WTC11 (cell line): ENCODE measurements around the gene CNOT1. TPM values are rescaled to one million over a fixed set of nuclear protein-coding genes. Genes with fewer than 3 reads are reported as not detected.

Experiments
- ATAC-seq: fragments of 200-7000 bp; cut with Tn5 transposase; 2 replicates; pipeline ENCODE4 v1.10.0; 2021; ENCODE audit warnings: mild to moderate bottlenecking, moderate library complexity
- CTCF ChIA-PET: fragments of 300-600 bp; sonication (Branson Sonifier 250); formaldehyde crosslinking; loops from one replicate; lab custom pipeline; 2021; ENCODE audit warnings: antibody characterized with exemption; lab: Charles Lee
- POLR2A ChIA-PET: fragments of 350-600 bp; sonication (Branson Sonifier 250); formaldehyde crosslinking; loops from one replicate; lab custom pipeline; 2021; ENCODE audit warnings: antibody characterized with exemption; lab: Charles Lee
- DNase-seq: peaks from one replicate; pipeline ENCODE4 v3.0.0; 2021; ENCODE audit warnings: low spot score
- H3K27ac Mint-ChIP-seq: 2 replicates; pipeline ENCODE4 v1.8.0; 2021; ENCODE audit warnings: mixed read lengths
- H3K27me3 Mint-ChIP-seq: 2 replicates; pipeline ENCODE4 v1.8.0; 2021; ENCODE audit warnings: low read depth, mild to moderate bottlenecking, moderate library complexity, mixed read lengths
- H3K36me3 Mint-ChIP-seq: 2 replicates; pipeline ENCODE4 v1.8.0; 2021; ENCODE audit warnings: mixed read lengths
- H3K4me1 Mint-ChIP-seq: 2 replicates; pipeline ENCODE4 v1.8.0; 2022; ENCODE audit warnings: mixed read lengths
- H3K4me3 Mint-ChIP-seq: 2 replicates; pipeline ENCODE4 v1.8.0; 2021; ENCODE audit warnings: mild to moderate bottlenecking, moderate library complexity, mixed read lengths
- H3K9me3 Mint-ChIP-seq: 2 replicates; pipeline ENCODE4 v1.8.0; 2021; ENCODE audit warnings: mixed read lengths
- JUN ChIP-seq: sonication (generic); formaldehyde crosslinking; IDR thresholded peaks from 2 replicates; pipeline ENCODE4 v1.8.0; 2023; ENCODE audit warnings: mild to moderate bottlenecking, missing genetic modification reagents
- KAT7 ChIP-seq: sonication (generic); formaldehyde crosslinking; IDR thresholded peaks from 2 replicates; pipeline ENCODE4 v1.8.1; 2023; ENCODE audit warnings: missing genetic modification reagents, mild to moderate bottlenecking, borderline replicate concordance
- MXD4 ChIP-seq: fragments of 250-450 bp; sonication (Bioruptor Pico); IDR thresholded peaks from 2 replicates; pipeline ENCODE4 v1.8.0; 2021; ENCODE audit warnings: mild to moderate bottlenecking, moderate library complexity, borderline replicate concordance
- NFATC4 ChIP-seq: fragments of 250-450 bp; sonication (Bioruptor Pico); IDR thresholded peaks from 2 replicates; pipeline ENCODE4 v1.9.0; 2021; ENCODE audit warnings: mild to moderate bottlenecking
- RORB ChIP-seq: fragments of 250-450 bp; sonication (Bioruptor Pico); IDR thresholded peaks from 2 replicates; pipeline ENCODE4 v1.9.0; 2021; ENCODE audit warnings: mild to moderate bottlenecking
- SMAD3 ChIP-seq: sonication (generic); formaldehyde crosslinking; IDR thresholded peaks from 2 replicates; pipeline ENCODE4 v1.8.0; 2022; ENCODE audit warnings: missing genetic modification reagents, mild to moderate bottlenecking, borderline replicate concordance
- TCF7 ChIP-seq: sonication (generic); formaldehyde crosslinking; IDR thresholded peaks from 2 replicates; pipeline ENCODE4 v1.8.0; 2022; ENCODE audit warnings: mild to moderate bottlenecking, low read depth, missing genetic modification reagents, moderate library complexity
- ZNF317 ChIP-seq: sonication (generic); formaldehyde crosslinking; IDR thresholded peaks from 2 replicates; pipeline ENCODE4 v1.8.1; 2023; ENCODE audit warnings: low read depth, mild to moderate bottlenecking, moderate library complexity, missing genetic modification reagents, borderline replicate concordance
- total RNA-seq: library from RNA; stranded (reverse); gene quantifications from 3 replicates; pipeline ENCODE4 v1.2.3, GENCODE V29; 2021
- TF ChIP-seq, protein P1 (sequence below): sonication (generic); formaldehyde crosslinking; IDR thresholded peaks from 2 replicates; pipeline ENCODE4 v1.8.0; 2022; ENCODE audit warnings: mild to moderate bottlenecking, missing genetic modification reagents
- TF ChIP-seq, protein P2 (sequence below): sonication (generic); formaldehyde crosslinking; IDR thresholded peaks from 2 replicates; pipeline ENCODE4 v1.8.1; 2023; ENCODE audit warnings: mild to moderate bottlenecking, missing genetic modification reagents
- TF ChIP-seq, protein P3 (sequence below): sonication (generic); formaldehyde crosslinking; IDR thresholded peaks from 2 replicates; pipeline ENCODE4 v1.8.1; 2022; ENCODE audit warnings: mild to moderate bottlenecking, moderate library complexity, missing genetic modification reagents
- TF ChIP-seq, protein P4 (sequence below): sonication (generic); formaldehyde crosslinking; IDR thresholded peaks from 2 replicates; pipeline ENCODE4 v1.8.1; 2023; ENCODE audit warnings: mild to moderate bottlenecking, missing genetic modification reagents, moderate library complexity
- TF ChIP-seq, protein P5 (sequence below): sonication (generic); formaldehyde crosslinking; IDR thresholded peaks from 2 replicates; pipeline ENCODE4 v1.8.1; 2022; ENCODE audit warnings: low read depth, mild to moderate bottlenecking, moderate library complexity, missing genetic modification reagents, borderline replicate concordance

Gene CNOT1
- total RNA-seq, 1 experiment from 2014 or later, result 314 TPM

DNA sequence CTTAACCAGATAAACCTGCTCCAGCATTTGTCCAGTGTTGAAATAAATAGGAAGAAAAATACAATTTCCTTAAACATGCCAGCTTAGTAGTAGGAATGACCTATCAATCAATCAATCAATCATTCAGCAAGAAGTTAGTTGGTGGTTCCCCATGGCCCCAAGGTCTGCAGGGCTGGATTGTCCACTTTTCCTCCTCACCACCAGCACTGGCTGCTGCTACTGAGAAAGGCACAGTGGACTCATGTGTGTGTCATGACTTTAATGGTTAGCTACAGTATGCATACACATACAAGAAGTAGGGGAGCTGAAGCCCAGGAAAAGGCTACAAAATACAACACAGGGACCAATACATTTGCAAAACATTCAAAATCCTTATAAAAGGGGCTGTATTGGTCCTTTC, 109.9 kb downstream of the CNOT1 start:
- DNase-seq (no peak), ATAC-seq (no peak)
- ChIA-PET POLR2A (no interaction called here), CTCF (interaction anchor here (0.8 to 1.7 kb wide), 2 partner anchors 8 to 236 kb away, joined by 3 to 7 read pairs; no protein-coding TSS in a partner anchor)
- Mint-ChIP-seq H3K36me3 (peaks cover 71% of the 10 kb centered on the region), H3K4me3 (no peak overlapping the region), H3K4me1 (peaks cover 16% of the 10 kb centered on the region), H3K27me3 (no peaks in the 10 kb centered on the region), H3K27ac (no peak overlapping the region), H3K9me3 (no peaks in the 10 kb centered on the region)
- TF ChIP-seq, protein P1, sequence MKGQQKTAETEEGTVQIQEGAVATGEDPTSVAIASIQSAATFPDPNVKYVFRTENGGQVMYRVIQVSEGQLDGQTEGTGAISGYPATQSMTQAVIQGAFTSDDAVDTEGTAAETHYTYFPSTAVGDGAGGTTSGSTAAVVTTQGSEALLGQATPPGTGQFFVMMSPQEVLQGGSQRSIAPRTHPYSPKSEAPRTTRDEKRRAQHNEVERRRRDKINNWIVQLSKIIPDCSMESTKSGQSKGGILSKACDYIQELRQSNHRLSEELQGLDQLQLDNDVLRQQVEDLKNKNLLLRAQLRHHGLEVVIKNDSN, result no peak
- TF ChIP-seq, protein P2, sequence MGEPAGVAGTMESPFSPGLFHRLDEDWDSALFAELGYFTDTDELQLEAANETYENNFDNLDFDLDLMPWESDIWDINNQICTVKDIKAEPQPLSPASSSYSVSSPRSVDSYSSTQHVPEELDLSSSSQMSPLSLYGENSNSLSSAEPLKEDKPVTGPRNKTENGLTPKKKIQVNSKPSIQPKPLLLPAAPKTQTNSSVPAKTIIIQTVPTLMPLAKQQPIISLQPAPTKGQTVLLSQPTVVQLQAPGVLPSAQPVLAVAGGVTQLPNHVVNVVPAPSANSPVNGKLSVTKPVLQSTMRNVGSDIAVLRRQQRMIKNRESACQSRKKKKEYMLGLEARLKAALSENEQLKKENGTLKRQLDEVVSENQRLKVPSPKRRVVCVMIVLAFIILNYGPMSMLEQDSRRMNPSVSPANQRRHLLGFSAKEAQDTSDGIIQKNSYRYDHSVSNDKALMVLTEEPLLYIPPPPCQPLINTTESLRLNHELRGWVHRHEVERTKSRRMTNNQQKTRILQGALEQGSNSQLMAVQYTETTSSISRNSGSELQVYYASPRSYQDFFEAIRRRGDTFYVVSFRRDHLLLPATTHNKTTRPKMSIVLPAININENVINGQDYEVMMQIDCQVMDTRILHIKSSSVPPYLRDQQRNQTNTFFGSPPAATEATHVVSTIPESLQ (CRISPR knock-in tag), result no peak
- TF ChIP-seq RORB, result no peak

DNA sequence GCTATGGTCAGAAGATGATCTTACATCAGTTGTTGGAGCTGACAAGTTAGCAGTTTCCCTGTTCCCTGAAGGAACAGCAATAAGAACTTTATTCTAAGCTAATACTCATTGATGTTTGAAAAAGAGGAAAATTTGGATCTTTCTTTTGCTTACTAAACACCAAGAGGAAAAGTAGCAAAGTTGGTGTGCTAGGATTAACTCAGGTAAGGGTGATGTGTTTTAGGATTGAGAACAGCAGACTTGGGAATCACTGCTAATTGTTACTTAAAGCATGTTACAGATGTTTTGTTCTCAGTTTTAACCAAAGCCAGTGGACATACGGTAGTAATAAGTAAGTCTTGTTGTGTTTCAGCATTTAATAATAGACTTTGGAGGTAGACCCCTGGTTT, 110.7 kb downstream of the CNOT1 start:
- H3K27me3 Mint-ChIP-seq, result no peaks in the 10 kb centered on the region
- CTCF ChIA-PET, result interaction anchor here (0.6 to 1.9 kb wide), 4 partner anchors 12 to 237 kb away, joined by 3 to 7 read pairs (median 4); no protein-coding TSS in a partner anchor
- H3K36me3 Mint-ChIP-seq, result peaks cover 64% of the 10 kb centered on the region

DNA sequence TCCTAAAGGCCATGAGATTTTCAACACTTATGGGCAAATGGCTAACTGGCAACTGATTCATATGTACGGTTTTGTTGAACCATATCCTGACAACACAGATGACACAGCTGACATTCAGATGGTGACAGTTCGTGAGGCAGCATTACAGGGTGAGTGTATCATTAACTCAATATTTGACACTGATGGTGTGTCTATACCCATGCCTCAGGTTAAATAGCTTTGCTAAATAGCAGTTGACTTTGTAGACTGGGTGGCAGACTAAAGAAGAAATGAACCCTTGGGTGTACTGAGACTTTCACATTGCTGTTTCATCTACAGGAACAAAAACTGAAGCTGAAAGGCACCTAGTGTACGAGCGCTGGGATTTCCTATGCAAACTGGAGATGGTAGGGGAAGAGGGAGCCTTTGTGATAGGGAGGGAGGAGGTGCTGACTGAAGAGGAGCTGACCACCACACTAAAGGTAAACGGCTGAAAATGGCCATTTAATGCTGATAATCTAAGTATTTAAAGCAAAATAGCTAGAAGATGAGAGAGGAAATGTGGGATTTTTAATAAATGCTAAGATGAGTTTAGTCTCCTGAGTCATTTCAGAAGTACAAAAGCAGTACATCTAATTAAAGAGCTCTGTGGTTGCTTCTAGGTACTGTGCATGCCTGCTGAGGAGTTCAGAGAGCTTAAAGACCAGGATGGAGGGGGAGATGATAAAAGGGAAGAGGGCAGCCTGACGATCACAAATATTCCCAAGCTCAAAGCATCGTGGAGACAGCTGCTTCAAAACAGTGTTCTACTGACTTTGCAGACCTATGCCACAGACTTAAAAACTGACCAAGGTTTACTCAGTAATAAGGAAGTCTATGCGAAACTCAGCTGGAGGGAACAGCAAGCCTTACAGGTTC, 111.3 kb downstream of the CNOT1 start:
- Mint-ChIP-seq H3K4me1 (peaks cover 19% of the 10 kb centered on the region), H3K27me3 (no peaks in the 10 kb centered on the region), H3K9me3 (no peaks in the 10 kb centered on the region), H3K36me3 (peaks cover 61% of the 10 kb centered on the region), H3K4me3 (no peak overlapping the region), H3K27ac (no peak overlapping the region)
- no peak for DNase-seq
- ATAC-seq, result no peak
- ChIA-PET CTCF (interaction anchor here (0.6 to 1.9 kb wide), 5 partner anchors 9 to 237 kb away, joined by 3 to 7 read pairs (median 3); no protein-coding TSS in a partner anchor), POLR2A (no interaction called here)
- TF ChIP-seq JUN (no peak), NFATC4 (CRISPR knock-in tag) (no peak), MXD4 (CRISPR knock-in tag) (no peak), SMAD3 (CRISPR knock-in tag) (no peak), KAT7 (CRISPR knock-in tag) (no peak), ZNF317 (CRISPR knock-in tag) (no peak)
- TF ChIP-seq, protein P3, sequence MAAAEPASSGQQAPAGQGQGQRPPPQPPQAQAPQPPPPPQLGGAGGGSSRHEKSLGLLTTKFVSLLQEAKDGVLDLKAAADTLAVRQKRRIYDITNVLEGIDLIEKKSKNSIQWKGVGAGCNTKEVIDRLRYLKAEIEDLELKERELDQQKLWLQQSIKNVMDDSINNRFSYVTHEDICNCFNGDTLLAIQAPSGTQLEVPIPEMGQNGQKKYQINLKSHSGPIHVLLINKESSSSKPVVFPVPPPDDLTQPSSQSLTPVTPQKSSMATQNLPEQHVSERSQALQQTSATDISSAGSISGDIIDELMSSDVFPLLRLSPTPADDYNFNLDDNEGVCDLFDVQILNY (CRISPR knock-in tag), result no peak
- TF ChIP-seq, protein P4, sequence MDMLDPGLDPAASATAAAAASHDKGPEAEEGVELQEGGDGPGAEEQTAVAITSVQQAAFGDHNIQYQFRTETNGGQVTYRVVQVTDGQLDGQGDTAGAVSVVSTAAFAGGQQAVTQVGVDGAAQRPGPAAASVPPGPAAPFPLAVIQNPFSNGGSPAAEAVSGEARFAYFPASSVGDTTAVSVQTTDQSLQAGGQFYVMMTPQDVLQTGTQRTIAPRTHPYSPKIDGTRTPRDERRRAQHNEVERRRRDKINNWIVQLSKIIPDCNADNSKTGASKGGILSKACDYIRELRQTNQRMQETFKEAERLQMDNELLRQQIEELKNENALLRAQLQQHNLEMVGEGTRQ (CRISPR knock-in tag), result no peak
- TF ChIP-seq, protein P5, sequence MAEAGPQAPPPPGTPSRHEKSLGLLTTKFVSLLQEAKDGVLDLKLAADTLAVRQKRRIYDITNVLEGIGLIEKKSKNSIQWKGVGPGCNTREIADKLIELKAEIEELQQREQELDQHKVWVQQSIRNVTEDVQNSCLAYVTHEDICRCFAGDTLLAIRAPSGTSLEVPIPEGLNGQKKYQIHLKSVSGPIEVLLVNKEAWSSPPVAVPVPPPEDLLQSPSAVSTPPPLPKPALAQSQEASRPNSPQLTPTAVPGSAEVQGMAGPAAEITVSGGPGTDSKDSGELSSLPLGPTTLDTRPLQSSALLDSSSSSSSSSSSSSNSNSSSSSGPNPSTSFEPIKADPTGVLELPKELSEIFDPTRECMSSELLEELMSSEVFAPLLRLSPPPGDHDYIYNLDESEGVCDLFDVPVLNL (CRISPR knock-in tag), result no peak

More for the DNA sequence above, 110.7 kb downstream of the CNOT1 start:
- H3K27ac Mint-ChIP-seq, result no peak overlapping the region
- no peak for TF ChIP-seq TCF7 (CRISPR knock-in tag)
- H3K9me3 Mint-ChIP-seq, result no peaks in the 10 kb centered on the region
- no peak for DNase-seq
- ATAC-seq, result no peak
- POLR2A ChIA-PET, result no interaction called here
- no peak overlapping the region for H3K4me3 Mint-ChIP-seq
- peaks cover 18% of the 10 kb centered on the region for H3K4me1 Mint-ChIP-seq
